ENCODE data around the gene FNDC3B.

The FNDC3B gene

DNA sequence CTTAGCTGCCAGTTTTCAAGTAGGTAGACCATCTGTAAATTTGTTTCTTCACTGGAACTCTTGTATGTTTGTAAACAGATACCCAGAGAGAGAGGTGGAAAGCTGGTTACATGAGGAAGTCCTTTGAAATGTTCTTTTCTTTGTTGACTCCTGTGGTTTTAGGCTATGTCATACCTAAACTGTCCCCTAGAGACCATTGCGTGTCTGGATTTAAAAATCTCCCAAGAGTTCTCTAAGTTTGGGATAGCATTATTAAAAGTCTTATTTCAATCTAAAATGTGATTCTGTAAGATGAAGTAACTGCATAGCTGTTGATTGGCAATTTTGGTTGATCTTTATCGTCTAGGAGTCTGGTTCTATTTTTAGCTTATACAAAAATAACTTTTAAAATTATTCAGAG, 281.7 kb downstream of the FNDC3B start:
- no peak overlapping the region for H3K27ac ChIP-seq (ENCODE audit: low read length)
- H4K20me1 ChIP-seq (ENCODE audit: insufficient read depth, low read length) = peaks cover 5% of the 10 kb centered on the region; the same call in 1 of the 2 replicates
- no peak overlapping the region for H3K9ac ChIP-seq (ENCODE audit: low read length)
- no peaks in the 10 kb centered on the region for H3K9me3 ChIP-seq (ENCODE audit: insufficient read depth, low read length)
- no peak for TF ChIP-seq EZH2phosphoT487 (IDR thresholded peaks at IDR 0.05; ENCODE audit: low read depth)
- TF ChIP-seq, protein P1, sequence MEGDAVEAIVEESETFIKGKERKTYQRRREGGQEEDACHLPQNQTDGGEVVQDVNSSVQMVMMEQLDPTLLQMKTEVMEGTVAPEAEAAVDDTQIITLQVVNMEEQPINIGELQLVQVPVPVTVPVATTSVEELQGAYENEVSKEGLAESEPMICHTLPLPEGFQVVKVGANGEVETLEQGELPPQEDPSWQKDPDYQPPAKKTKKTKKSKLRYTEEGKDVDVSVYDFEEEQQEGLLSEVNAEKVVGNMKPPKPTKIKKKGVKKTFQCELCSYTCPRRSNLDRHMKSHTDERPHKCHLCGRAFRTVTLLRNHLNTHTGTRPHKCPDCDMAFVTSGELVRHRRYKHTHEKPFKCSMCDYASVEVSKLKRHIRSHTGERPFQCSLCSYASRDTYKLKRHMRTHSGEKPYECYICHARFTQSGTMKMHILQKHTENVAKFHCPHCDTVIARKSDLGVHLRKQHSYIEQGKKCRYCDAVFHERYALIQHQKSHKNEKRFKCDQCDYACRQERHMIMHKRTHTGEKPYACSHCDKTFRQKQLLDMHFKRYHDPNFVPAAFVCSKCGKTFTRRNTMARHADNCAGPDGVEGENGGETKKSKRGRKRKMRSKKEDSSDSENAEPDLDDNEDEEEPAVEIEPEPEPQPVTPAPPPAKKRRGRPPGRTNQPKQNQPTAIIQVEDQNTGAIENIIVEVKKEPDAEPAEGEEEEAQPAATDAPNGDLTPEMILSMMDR (IDR thresholded peaks at IDR 0.05; ENCODE audit: low read depth, low read length) = no peak
- no peaks in the 10 kb centered on the region for H3K27me3 ChIP-seq (ENCODE audit: low read depth, low read length)
- peaks cover 22% of the 10 kb centered on the region for H3K4me1 ChIP-seq (ENCODE audit: low read length)
- no peak overlapping the region for H3K4me3 ChIP-seq (ENCODE audit: low read length)
- no peak overlapping the region for H3K4me2 ChIP-seq (ENCODE audit: low read length)
- no peak overlapping the region for H2AFZ ChIP-seq (ENCODE audit: low read depth, low read length)
- no peaks in the 10 kb centered on the region for H3K36me3 ChIP-seq (replicated peaks; ENCODE audit: low read depth, low read length)
- H3K79me2 ChIP-seq (ENCODE audit: low read length) = no peaks in the 10 kb centered on the region

DNA sequence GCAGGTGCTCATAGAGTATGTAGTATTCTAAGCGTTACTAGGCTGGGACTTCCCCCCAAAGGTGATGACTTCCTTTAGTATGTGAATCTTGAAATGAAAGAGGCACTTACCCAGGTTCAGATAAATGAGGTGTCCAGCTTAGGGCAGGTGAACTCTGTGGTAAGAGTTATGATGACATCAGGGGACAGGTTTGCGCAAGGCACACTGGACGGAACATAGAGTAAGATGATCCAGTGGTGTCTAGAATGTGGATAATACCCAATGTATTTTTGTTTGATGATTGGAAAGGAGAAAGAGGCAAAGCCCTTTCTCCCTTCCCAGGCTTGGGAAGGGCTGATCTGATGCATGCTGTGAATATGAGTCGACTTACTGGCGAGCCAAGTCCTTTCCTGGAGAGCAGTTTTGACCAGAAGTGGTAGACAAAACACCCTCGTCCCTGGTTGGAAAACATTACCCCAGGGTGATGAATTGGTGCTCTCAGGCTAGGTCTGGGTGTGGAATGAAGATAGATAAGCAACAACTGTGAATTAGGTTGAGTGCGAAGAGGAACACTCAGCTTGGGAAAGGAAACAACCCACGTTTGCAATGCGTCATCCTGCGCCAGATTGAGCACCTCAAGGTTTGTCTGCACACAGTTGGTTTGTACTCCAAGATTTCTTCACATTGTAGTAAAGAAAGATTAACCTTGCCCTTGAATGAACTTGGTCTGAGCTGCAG, 284.7 kb downstream of the FNDC3B start:
- Histone ChIP-seq H3K27ac (ENCODE audit: low read length) (no peak overlapping the region), H3K4me2 (ENCODE audit: low read length) (peak overlapping the region; percentile 26; the same call in 1 of the 2 replicates), H3K27me3 (ENCODE audit: low read depth, low read length) (no peaks in the 10 kb centered on the region), H4K20me1 (ENCODE audit: insufficient read depth, low read length) (peaks cover 5% of the 10 kb centered on the region; the same call in 1 of the 2 replicates), H3K36me3 (replicated peaks; ENCODE audit: low read depth, low read length) (no peaks in the 10 kb centered on the region), H3K9ac (ENCODE audit: low read length) (no peak overlapping the region), H3K4me1 (ENCODE audit: low read length) (peaks cover 13% of the 10 kb centered on the region), H3K9me3 (ENCODE audit: insufficient read depth, low read length) (no peaks in the 10 kb centered on the region), H2AFZ (ENCODE audit: low read depth, low read length) (no peak overlapping the region), H3K4me3 (ENCODE audit: low read length) (no peak overlapping the region), H3K79me2 (ENCODE audit: low read length) (no peaks in the 10 kb centered on the region)
- TF ChIP-seq, protein P1 (IDR thresholded peaks at IDR 0.05; ENCODE audit: low read depth, low read length) = no peak
- TF ChIP-seq EZH2phosphoT487 (IDR thresholded peaks at IDR 0.05; ENCODE audit: low read depth) = no peak

DNA sequence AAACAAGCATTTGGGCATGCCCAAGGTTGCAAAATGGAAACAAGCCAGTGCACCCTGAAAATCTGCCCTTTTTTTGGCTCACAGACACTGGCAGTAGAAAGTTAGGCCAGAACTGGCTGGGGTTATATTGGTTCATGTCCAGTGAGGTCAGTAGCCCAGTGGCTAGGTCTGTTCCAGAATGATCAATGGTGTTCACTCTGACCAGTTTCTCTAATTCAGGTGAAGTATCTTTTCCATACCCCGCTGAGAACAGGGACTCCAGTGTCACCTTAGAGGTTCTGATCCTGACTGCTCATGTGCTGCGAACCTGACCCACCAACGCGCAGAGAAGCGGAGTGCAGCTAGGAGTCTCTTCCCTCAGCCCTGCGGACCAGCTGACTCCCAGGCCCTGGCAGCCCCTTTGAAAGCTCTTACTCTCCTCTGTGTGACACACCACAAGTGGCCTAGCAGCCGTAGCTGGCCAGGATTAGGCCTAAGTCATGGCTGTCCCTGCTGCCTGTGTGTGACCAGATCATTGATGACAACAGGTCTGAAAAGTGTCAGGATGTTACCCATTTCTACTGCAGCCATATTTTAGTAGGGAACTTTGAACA, 285.3 kb downstream of the FNDC3B start:
- no peaks in the 10 kb centered on the region for H3K9me3 ChIP-seq (ENCODE audit: insufficient read depth, low read length)
- TF ChIP-seq, protein P1 (IDR thresholded peaks at IDR 0.05; ENCODE audit: low read depth, low read length) = no peak
- no peak for TF ChIP-seq EZH2phosphoT487 (IDR thresholded peaks at IDR 0.05; ENCODE audit: low read depth)
- no peaks in the 10 kb centered on the region for H3K36me3 ChIP-seq (replicated peaks; ENCODE audit: low read depth, low read length)
- no peaks in the 10 kb centered on the region for H3K27me3 ChIP-seq (ENCODE audit: low read depth, low read length)
- H3K9ac ChIP-seq (ENCODE audit: low read length) = no peak overlapping the region
- H3K79me2 ChIP-seq (ENCODE audit: low read length) = no peaks in the 10 kb centered on the region
- peaks cover 5% of the 10 kb centered on the region; the same call in 1 of the 2 replicates for H4K20me1 ChIP-seq (ENCODE audit: insufficient read depth, low read length)
- H3K4me3 ChIP-seq (ENCODE audit: low read length) = no peak overlapping the region
- H3K4me2 ChIP-seq (ENCODE audit: low read length) = no peak overlapping the region
- H3K4me1 ChIP-seq (ENCODE audit: low read length) = peaks cover 13% of the 10 kb centered on the region
- H2AFZ ChIP-seq (ENCODE audit: low read depth, low read length) = no peak overlapping the region
- H3K27ac ChIP-seq (ENCODE audit: low read length) = no peak overlapping the region

DNA sequence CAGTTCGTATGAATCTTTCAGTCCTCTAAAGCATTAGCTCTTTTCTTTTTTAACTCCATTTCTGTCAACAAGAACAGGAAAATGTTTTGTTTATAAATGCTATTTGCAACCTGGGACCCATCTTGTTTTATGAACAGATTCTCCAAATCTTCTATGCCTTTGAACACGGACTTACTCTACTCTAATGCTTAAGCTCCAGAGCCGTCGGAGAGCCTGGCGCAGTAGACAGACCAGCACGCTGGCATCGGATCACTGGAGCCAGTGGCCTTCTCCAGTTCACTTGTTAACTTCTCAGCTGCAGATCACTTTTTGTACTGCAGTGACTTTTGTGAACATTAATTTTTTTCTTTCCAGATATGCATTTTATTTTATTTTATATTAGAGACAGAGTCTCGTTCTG, 286.1 kb downstream of the FNDC3B start:
- no peaks in the 10 kb centered on the region for H3K79me2 ChIP-seq (ENCODE audit: low read length)
- H3K4me1 ChIP-seq (ENCODE audit: low read length) = peaks cover 13% of the 10 kb centered on the region
- peaks cover 5% of the 10 kb centered on the region; the same call in 1 of the 2 replicates for H4K20me1 ChIP-seq (ENCODE audit: insufficient read depth, low read length)
- no peaks in the 10 kb centered on the region for H3K36me3 ChIP-seq (replicated peaks; ENCODE audit: low read depth, low read length)
- TF ChIP-seq, protein P1 (IDR thresholded peaks at IDR 0.05; ENCODE audit: low read depth, low read length) = no peak
- no peak for TF ChIP-seq EZH2phosphoT487 (IDR thresholded peaks at IDR 0.05; ENCODE audit: low read depth)
- H3K4me2 ChIP-seq (ENCODE audit: low read length) = no peak overlapping the region
- no peaks in the 10 kb centered on the region for H3K27me3 ChIP-seq (ENCODE audit: low read depth, low read length)
- no peaks in the 10 kb centered on the region for H3K9me3 ChIP-seq (ENCODE audit: insufficient read depth, low read length)
- no peak overlapping the region for H2AFZ ChIP-seq (ENCODE audit: low read depth, low read length)
- no peak overlapping the region for H3K4me3 ChIP-seq (ENCODE audit: low read length)
- no peak overlapping the region for H3K27ac ChIP-seq (ENCODE audit: low read length)
- no peak overlapping the region for H3K9ac ChIP-seq (ENCODE audit: low read length)

Data from OCI-LY3 (cell line).